NCI-H1694 treated with DMSO at 0.1 percent for 48 hours (cell line): Measurements from ENCODE around the gene MT1HL1.
"Not testable (repeated sequence)": the region's sequence is repeated elsewhere in the genome, so short reads cannot be mapped to it uniquely, and the experiment has no call there.

Experiments
- DNase-seq: peaks from one replicate; lab custom pipeline; 2025; lab: John Stamatoyannopoulos, UW

Gene MT1HL1

DNA sequence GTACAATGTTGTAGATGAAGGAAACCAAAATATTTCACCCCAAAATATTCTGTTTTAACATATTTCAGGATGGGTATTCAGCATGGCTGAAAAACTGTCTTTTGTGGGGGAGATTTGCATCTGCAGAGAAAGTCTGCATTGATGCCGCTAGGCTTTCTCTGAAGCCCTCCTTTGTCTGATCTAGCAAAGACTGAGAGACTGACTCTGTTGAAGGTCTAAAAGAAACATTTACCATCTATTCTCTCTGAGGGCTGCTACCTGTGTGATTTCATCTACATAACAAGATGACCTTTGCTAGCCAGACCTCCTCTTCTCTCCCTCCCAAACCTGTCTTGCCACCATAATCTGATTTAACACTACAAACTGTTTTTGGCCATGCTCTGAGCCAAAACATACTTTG, 12.4 kb upstream of the MT1HL1 start:
- DNase-seq = no peak

DNA sequence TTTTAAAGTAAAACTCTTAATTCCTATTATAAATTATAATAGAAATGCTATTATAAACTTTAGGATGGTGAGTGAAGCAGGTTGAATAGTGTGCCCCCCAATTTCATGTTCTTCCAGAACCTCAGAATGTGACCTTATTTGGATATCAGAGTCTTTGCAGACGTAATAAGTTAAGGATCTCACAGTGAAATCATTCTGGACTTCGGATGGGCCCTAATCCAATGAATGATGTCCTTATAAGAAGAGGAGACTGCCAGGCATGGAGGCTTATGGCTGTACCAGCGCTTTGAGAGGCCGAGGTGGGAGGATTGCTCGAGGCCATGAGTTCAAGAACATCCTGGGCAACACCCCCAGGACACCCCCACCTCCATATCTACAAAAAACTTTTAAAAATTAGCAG, 9.4 kb upstream of the MT1HL1 start:
- DNase-seq = no peak

DNA sequence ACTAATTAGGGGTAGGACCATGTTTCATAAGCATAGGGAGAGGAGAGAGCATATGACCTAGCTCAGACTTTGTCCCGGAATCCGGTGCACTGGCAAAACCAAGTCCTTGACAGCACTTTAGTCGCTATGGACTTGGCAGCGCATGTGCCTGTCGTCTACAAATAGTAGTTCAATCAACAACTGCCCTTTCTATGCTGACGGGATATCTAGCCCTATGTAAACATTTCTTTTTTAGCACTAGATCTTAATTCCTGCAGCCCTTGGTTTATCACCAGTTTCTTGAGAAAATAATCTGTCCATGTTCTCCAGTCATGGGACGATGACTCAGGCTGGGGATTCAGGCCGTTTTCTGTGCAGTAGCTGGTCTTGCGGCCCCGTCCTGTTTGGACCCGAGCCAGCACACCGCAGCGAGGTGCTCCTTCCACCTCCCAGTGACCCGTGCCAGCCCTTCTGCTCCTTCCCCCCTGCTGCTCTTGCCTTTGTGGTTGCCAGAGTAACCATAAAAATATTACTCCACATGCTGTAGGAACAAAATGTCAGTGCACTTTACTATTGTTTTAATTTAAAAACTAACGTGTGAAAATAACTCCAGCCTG, 8.6 kb upstream of the MT1HL1 start:
- DNase-seq = peak; percentile 24

DNA sequence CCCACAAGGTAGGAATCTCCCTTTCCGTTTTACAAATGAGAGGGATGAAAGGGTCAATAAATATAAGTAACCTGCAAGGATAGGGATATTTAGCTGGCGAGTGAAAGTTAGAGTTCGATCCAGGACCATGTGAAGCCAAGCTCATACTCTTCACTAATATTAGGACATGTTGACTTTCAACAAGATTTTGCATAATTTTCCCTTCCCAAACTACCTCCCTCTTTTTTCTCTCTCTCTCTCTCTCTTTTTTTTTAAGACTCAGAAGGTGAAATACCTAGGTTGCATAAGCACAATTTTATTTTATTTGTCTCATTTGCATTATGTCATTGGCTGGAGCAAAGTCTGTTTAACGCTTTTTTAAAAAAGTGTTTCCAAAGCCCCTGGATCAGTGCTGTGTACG, 8.1 kb upstream of the MT1HL1 start:
- no peak for DNase-seq

DNA sequence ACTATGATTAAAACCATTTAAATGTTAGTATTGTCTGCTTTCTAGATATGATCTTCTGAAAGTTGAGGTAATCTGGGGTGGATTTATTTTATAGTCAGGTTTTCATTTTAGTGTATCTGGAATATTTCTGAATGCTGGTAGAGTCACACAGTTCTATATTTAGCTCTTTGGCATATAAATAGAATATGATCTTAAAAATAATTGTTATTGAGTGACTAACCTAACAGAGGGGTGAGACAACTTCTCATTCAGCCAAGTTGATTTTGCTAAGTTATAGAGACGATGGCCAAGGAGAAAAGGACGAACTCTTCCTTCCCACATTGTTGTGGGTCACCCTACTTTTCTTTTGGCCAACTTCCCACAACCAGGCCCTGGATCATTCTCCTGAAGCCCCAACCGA, 7.2 kb upstream of the MT1HL1 start:
- DNase-seq = no peak

DNA sequence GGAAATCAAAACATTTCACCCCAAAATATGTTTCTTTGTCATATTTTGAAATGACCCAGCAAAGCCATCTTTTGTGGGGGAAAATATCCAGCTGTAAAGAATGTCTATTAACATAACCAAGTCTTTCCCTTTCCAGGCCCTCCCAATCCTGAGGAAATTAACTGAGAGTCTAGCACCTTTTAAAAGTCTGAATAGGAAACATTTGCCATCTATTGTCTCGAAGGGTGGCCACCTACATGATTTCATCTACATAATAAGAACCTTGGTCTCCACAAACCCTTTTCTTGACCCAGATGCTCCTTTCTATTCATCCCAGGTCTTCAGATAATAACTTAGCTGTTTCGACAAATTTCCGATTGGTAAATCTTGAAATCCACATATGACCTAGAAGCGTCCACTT, 5.4 kb upstream of the MT1HL1 start:
- no peak for DNase-seq

DNA sequence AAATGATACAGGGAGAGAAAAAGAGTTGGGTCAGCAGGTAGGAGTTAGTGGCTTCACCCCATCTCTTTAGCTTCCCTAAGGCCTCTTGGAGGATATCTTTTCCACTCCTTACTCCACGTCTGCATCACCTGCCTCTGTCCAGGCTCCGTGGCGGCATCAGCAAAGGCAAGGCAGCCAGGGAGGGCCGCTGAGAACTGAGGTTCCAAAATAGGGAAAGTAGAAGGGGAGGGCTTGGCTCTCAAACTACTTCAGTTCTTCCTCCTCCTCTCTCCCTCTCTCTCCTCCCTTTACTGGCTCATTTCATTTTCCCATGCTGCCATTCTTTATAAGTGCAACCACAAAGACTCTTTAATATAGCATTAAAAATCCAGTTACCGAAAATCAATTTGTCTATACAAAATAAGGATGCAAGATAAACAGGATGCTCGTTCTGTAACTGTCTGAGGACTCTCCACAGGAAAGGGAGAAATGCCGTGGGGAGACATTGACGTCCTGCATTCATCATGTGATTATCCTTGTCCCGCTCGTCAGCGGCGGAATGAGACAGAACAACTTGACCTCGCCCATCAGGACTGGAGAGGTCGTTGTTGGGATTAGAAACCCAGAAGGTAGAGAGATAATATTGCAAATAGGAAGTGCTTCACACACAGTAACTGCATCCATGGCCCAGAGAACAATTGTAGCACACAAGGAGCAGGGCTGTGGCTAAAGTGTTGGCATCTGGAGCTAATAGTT, 3.1 kb upstream of the MT1HL1 start:
- DNase-seq = no peak

DNA sequence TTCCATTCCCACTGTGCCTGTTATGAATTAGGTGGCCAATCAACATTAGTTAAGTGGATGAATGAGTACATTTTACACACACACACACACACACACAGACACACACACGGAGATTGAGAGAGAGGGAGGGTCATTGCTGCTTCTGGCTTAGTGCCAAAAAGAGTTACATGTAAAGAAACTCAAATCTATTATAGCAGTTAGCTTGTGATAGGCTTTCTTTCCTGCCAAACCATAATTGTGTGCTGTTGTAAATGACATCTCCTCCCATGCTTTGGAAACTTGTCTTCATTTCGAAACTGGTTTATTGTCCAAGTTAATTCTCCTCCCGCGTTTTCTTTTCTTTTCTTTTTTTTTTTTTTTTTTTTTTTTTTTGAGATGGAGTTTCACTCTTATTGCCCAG, 1.4 kb upstream of the MT1HL1 start:
- DNase-seq = no peak

DNA sequence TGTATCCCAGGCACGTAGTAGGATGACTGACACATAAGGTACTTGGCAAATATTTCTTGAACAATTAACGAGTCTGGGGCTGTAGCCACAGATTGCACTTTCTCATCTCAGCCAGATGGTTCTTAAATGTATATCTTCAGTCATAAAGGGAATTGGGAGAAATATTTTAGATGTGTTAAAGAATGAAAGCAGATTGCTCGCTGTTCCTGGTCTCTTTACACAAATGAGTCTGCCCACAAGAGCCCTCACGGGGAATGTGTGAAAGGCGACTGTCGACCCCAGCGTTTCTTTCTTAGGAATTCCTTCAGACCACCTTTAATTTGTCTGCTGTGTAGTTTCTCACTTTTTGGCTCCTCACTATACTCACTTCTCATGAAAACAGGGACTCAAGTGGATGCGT, 725 bp downstream of the MT1HL1 start:
- DNase-seq = no peak

DNA sequence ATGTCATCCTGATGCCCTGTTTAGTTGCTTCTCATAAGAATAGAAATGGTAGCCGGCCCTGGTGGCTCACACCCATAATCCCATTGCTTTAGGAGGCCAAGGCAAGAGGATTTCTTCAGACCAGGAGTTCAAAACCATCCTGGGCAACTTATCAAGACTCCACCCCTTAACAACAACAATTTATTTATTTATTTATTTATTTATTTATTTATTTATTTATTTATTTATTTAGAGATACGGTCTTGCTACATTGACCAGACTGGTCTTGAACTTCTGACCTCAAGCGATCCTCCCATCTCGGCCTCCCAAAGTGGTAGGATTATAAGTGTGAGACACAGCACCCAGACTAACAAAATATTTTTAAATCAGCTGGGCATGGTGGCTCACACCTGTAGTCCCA, 4.0 kb downstream of the MT1HL1 start:
- DNase-seq = no peak

DNA sequence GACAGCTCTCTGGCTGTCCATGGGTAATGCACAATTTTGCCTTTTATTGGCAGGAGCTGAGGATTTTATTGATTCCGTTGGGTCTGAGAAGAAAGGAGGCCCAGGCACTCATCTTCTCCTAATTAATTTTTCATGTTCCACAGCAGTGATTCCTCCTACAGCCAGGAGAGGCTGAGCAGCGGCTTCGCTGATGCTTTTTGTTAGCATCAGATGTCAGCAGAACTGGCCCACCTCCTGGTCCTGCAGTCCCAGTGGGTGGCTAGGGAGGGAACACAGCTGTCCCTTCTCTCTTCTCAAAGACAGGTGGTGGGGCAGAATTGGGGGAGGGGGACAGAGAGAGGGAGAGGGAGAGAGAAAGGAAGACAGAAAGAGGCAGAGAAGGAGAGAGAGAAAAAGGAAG, 5.7 kb downstream of the MT1HL1 start:
- no peak for DNase-seq

DNA sequence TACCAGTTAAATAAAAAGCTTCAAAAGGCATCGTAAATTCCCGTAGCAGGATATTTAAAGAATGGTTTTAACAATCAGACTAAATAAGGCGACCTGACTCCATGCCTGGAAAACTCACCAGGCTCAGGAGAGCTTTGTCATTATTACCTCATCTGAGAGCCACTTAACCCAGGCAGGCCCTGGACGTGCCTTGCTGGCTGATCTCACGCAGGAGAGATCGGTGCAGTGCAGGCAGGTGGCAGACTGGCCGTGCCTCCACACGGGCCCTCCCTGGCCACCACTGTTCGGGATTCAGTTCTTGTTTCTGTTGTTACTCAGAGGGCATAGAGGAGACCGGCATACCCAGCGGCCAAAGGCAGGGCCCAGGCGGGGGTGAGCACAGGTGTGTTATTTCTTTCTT, 6.4 kb downstream of the MT1HL1 start:
- no peak for DNase-seq

DNA sequence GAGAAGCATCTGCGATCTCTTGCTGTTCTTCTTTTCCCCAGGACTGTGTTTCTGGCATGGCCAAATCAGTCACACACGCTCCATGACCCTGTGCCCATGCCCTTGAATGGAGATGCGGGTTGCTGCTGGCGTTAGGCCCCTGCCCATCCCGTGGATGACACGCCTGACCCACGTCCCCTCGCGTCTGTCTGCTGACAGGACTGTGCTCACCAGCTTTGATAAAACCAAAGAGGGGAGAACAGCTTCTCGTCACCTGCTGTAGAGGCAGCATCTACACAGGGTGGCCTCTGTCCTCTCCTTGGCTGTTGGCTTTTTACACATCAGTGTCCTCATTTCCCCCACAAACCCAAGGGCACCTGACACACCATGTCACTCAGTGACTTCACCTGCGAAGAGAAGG, 6.9 kb downstream of the MT1HL1 start:
- DNase-seq = no peak

DNA sequence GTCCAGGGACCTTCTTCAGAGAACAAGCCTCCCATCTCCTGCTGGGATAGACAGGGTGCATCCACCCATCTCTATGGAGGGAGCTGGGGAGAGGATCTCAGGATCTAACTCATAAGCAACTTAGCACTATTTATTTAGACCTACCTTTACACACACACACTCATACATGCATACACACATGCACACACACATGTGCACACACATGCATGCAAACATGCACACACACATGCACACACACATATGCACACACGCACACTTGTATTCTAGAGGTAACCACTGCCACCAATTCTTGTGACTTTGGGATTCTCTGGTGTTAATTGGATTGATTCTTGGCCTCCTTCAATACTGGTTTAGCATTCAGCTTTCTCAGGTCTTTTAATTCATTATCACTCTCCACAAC, 9.8 kb downstream of the MT1HL1 start:
- no peak for DNase-seq

DNA sequence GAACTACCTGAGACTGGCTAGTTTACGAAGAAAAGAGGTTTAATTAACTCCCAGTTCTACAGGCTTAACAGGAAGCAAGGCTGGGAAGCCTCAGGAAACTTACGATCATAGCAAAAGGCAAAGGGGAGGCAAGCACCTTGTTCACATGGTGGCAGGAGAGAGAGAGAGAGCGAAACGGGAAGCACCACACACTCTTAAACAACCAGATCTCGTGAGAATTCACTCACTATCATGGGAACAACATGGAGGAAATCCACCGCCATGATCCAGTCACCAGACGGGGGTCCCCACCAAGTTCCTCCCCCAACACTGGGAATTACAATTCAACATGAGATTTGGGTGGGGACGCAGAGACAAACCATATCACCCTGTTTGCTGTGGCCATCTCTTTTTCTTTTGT, 11.8 kb downstream of the MT1HL1 start:
- no peak for DNase-seq

DNA sequence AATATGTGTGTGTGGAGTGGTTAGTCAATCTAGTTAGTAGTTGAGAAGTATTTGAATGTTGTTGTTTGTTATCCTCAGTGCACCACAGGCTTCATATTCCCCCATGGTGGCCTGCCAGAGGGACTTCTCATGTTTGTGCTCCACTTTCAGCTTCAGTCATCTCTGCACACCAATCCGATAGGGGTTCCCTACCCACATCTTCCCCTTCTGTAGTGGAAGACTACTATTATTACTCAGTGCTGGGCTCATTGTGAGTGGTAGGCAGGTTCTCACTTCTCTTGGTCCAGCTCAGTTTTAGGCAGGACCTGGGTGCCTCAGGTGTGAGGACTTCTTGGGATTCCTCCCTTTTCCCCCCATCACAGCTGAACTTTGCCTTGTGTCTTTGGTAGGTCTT, 14.2 kb downstream of the MT1HL1 start:
- DNase-seq = no peak

DNA sequence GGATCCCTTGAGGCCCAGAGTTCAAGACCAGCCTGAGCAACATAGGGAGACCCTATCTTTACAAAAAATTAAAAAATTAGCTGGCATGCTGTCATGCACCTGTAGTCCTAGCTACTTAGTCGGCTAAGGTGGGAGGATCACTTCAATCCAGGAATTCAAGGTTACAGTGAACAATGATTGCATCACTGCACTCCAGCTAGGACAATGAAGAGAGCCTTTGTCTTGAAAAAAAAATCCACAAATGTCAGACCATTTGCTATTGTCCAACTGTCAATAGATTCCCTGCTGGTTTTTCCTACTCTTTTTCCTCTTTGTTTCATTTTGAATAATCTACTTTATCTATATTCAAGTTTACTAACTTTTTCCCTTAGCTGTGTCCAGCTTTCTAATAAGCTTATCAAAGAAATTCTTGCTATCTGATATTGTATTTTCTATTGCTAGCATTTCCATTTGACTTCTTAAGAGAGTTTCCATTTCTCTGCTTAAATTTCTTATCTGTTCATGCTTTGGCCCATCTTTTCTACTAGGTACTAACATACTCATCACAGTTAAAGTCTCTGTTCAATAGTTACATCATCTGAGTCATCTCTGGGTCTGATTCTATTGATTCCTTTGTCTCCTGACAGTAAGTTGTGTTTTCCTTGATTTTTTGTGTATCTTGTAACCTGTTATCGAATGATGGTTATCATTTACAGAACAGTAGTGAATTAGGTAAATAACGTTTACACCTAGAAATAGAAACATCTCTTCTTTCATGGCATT, 14.8 kb downstream of the MT1HL1 start:
- no peak for DNase-seq

DNA sequence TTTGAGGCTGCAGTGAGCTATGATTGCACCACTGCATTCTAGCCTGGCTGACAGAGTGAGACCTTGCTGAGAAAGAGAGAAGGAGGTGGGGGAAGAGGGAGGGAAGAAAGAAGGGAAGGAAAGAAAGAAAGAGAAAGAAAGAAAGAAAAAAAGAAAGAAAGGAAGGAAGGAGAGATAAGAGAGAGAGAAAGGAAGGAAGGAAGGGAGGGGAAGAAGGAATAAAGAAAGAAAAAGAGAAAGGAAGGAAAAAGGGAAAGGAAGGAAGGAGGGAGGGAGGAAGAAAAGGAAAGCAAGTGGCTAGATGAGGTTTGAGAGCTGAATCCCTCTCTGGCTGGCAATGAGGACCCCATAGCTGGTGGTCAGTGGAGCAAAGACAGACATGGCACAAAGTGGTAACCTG, 20.4 kb downstream of the MT1HL1 start:
- no peak for DNase-seq

DNA sequence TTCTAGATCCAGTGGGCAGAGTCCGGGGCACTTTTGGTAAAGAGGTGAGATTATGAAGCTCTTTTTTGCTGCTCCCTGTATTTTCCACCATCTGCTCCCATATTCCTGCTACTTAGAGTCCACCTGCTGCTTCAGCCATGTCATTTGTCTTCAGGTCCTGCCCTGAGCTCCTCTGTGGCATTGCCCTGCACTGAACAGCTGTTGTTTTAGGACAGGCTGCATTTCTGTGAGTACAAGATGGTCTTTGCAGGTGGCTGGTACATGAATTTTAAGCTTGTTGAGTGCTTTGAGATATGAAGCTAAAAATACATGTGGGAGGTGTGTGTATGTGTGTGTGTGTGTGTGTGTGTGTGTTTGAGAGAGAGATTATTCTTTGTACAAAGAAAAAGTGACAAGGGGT, 21.9 kb downstream of the MT1HL1 start:
- no peak for DNase-seq

DNA sequence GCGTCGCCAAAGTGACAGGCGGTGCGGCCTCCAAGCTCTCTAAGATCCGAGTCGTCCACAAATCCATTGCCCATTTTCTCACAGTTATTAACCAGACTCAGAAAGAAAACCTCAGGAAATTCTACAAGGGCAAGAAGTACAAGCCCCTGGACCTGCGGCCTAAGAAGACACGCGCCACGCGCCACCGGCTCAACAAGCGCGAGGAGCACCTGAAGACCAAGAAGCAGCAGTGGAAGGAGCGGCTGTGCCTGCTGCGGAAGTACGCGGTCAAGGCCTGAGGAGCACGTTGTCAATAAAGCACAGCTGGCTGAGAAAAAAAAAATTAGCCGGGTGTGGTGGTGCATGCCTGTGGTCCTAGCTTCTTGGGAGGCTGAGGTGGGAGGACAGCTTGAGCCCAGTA, 22.8 kb downstream of the MT1HL1 start:
- DNase-seq = not testable (repeated sequence)

DNA sequence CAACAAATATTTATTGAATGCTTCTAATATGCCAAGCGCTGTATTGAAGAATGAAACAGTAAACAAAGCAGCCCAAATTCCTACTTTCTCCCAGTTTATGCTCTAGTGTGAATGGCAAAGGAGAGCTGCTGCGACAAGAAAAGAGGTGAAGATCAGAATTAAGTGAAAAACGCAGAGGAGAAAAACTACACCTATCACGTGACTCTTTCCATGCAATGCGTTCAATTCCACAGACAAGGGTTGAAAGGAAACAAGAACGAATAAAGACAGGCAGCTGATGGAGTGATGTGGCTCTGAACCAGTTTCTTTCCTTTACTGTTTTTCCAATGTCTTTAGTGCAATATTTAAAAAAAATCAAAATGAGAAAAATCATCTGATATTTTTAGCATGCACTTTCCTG, 23.6 kb downstream of the MT1HL1 start:
- no peak for DNase-seq

DNA sequence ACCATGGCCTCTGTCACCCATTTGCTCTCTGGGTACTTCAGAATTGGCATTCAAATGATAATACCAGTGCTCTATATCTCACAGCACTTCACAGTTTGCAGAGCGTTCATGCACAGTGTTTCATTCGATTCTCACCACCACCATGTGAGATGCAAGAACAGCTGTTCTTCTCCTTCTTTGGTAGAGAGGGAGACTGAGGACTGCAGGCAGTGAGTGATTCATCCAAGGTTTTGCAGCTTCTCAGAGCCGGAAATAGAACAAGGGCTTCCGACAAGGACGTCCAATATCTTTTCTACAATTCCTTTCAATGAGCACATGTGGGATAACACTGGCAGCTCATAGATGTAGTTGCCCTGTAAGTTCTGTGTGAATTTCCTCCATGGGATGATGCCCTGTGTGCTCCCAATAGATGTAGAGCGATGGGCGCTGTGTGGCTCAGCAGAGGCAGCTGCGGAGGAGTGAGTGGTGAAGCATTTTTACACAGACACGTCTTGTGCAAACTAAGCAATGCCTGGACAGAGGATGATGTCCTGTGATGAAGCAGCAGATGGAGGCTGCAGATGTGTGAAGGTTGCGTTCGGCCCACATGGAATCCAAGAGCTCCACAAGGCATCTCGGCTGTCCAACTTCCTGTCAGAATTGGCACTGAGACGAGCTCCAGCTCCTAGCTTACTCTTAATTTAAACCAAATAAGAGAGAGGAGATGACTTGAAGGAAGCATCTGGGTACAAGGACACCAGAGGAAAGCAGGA, 24.9 kb downstream of the MT1HL1 start:
- no peak for DNase-seq

DNA sequence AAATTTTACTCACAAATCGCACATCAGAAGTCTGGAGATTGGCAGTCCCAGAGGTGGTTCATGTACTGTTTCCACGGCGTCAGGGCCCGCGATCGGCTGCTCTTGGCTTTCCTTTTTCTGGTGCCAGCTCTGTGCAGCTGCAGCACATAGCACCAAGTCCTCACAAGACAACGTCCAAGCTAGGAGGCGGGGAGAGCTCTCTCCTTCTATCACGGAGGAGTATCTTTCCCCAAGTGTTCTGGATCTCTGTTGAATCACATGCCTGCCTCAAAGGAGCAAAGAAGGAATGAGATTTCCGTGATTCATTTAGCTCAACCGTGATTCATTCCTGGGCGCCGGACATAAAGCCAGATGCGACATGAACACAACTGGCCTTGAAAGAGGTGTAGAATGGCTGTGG, 25.5 kb downstream of the MT1HL1 start:
- DNase-seq = no peak
